ENCODE measurements around the gene CHRDL1.

GRCh38 chrX:110804446-110804845, 8.8 kb upstream of the CHRDL1 start:
- TF ChIP-seq GATA3 (IDR thresholded peaks at IDR 0.05; ENCODE audit: low read depth, low read length) (no peak), GATA2 (IDR thresholded peaks at IDR 0.05; ENCODE audit: low read depth, low read length) (no peak)
